ENCODE results near the gene ICOS. TPM values are rescaled to one million over a fixed set of nuclear protein-coding genes. Genes with fewer than 3 reads are reported as not detected.
A peak's percentile ranks its signal among the peaks of the same experiment; 100 is the strongest.

Gene ICOS, protein sequence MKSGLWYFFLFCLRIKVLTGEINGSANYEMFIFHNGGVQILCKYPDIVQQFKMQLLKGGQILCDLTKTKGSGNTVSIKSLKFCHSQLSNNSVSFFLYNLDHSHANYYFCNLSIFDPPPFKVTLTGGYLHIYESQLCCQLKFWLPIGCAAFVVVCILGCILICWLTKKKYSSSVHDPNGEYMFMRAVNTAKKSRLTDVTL
- total RNA-seq = 1 to 10 TPM in 1 of 4 donors, under 1 TPM in 1, not detected in 2; 0.94 to 1.2 TPM

DNA sequence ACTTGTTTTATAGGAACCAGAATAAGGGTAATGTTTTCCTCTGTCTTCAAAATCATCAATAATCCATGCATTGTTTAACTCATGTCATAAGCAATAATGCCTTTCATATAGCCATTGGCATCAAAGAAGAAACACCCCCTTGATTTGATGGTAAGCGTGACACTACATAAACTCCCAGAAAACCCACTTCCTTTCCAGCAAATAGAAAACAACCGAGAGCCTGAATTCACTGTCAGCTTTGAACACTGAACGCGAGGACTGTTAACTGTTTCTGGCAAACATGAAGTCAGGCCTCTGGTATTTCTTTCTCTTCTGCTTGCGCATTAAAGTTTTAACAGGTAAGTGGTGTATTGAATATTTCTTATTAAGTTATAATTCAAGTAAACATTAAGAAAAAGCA lies at the start of gene ICOS:
ICOS (plus strand) TSS at position 229 of the 400 bp plus-strand sequence; CDS start at position 281, 52 bp downstream.
- TF ChIP-seq, protein P1, sequence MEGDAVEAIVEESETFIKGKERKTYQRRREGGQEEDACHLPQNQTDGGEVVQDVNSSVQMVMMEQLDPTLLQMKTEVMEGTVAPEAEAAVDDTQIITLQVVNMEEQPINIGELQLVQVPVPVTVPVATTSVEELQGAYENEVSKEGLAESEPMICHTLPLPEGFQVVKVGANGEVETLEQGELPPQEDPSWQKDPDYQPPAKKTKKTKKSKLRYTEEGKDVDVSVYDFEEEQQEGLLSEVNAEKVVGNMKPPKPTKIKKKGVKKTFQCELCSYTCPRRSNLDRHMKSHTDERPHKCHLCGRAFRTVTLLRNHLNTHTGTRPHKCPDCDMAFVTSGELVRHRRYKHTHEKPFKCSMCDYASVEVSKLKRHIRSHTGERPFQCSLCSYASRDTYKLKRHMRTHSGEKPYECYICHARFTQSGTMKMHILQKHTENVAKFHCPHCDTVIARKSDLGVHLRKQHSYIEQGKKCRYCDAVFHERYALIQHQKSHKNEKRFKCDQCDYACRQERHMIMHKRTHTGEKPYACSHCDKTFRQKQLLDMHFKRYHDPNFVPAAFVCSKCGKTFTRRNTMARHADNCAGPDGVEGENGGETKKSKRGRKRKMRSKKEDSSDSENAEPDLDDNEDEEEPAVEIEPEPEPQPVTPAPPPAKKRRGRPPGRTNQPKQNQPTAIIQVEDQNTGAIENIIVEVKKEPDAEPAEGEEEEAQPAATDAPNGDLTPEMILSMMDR (IDR thresholded peaks at IDR 0.05) = no peak
- TF ChIP-seq POLR2A (IDR thresholded peaks at IDR 0.05) = no peak
- no peaks in the 10 kb centered on the region for H3K4me1 ChIP-seq
- H3K4me3 ChIP-seq = peak within 1 kb of the TSS; percentile 11 to 27 (median 23)
- no peaks in the 10 kb centered on the region for H3K9me3 ChIP-seq
- no peak for DNase-seq
- H3K27me3 ChIP-seq = no peaks in the 10 kb centered on the region
- H3K36me3 ChIP-seq = no peaks in the 10 kb centered on the region
- H3K27ac ChIP-seq = peak within 1 kb of the TSS in 3 of 4 donors; percentile 17 to 40 (median 20)

DNA sequence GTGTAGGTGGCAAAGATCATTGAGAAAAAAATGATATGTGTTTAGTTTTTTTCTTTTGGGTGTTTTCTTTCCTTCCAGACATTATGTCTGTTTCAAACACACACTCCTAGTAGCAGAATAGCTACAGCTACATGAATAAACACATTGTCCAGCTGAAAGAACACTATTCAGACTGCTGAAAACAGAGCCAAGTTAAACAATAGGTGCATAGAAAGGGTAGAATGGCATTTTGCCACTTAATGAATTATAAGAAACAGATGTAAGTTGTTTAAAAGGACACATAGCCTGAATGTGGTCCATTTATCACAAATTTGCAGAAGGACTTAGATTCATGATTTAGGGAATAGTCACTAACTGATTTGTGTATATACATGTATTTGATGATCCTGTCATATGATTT lies 48.9 kb upstream of the ICOS start:
- Histone ChIP-seq H3K9me3 (no peaks in the 10 kb centered on the region), H3K36me3 (no peaks in the 10 kb centered on the region), H3K4me3 (no peak overlapping the region), H3K27me3 (no peaks in the 10 kb centered on the region), H3K4me1 (no peaks in the 10 kb centered on the region), H3K27ac (no peak overlapping the region)
- TF ChIP-seq, protein P1 (IDR thresholded peaks at IDR 0.05) = no peak
- no peak for TF ChIP-seq POLR2A (IDR thresholded peaks at IDR 0.05)
- DNase-seq = no peak

- H3K36me3 ChIP-seq = no peaks in the 10 kb centered on the region
- DNase-seq = no peak
- H3K4me3 ChIP-seq = no peak overlapping the region
- TF ChIP-seq, protein P1 (IDR thresholded peaks at IDR 0.05) = no peak
- no peak for TF ChIP-seq POLR2A (IDR thresholded peaks at IDR 0.05)
- no peaks in the 10 kb centered on the region for H3K27me3 ChIP-seq
- H3K27ac ChIP-seq = no peak overlapping the region
- H3K9me3 ChIP-seq = no peaks in the 10 kb centered on the region
- no peaks in the 10 kb centered on the region for H3K4me1 ChIP-seq
Measured at GRCh38 chr2:203889542-203889941, 47.0 kb upstream of the ICOS start.

GRCh38 chr2:203889944-203890343 lies 46.6 kb upstream of the ICOS start:
- H3K4me1 ChIP-seq = no peaks in the 10 kb centered on the region
- H3K9me3 ChIP-seq = no peaks in the 10 kb centered on the region
- no peaks in the 10 kb centered on the region for H3K36me3 ChIP-seq
- no peak for DNase-seq
- TF ChIP-seq, protein P1 (IDR thresholded peaks at IDR 0.05) = no peak
- no peak for TF ChIP-seq POLR2A (IDR thresholded peaks at IDR 0.05)
- H3K27ac ChIP-seq = no peak overlapping the region
- H3K27me3 ChIP-seq = no peaks in the 10 kb centered on the region
- H3K4me3 ChIP-seq = no peak overlapping the region

- no peaks in the 10 kb centered on the region for H3K4me1 ChIP-seq
- no peak overlapping the region for H3K4me3 ChIP-seq
- no peak overlapping the region for H3K27ac ChIP-seq
- no peaks in the 10 kb centered on the region for H3K27me3 ChIP-seq
- no peaks in the 10 kb centered on the region for H3K9me3 ChIP-seq
- no peaks in the 10 kb centered on the region for H3K36me3 ChIP-seq
- no peak for DNase-seq
- TF ChIP-seq, protein P1 (IDR thresholded peaks at IDR 0.05) = no peak
- no peak for TF ChIP-seq POLR2A (IDR thresholded peaks at IDR 0.05)
Measured at GRCh38 chr2:203890733-203891132, 45.8 kb upstream of the ICOS start.
